ENCODE data around the gene TFIP11.

Gene TFIP11

GRCh38 chr22:26463688-26464087, 48.6 kb downstream of the TFIP11 start:
- Histone ChIP-seq H2AFZ (ENCODE audit: low read depth, low read length) (no peak overlapping the region), H3K4me3 (ENCODE audit: low read length) (no peak overlapping the region), H3K9ac (ENCODE audit: low read length) (no peak overlapping the region), H3K27ac (ENCODE audit: low read length) (no peak overlapping the region), H3K4me2 (ENCODE audit: low read length) (no peak overlapping the region), H3K9me3 (ENCODE audit: insufficient read depth, low read length) (no peaks in the 10 kb centered on the region), H4K20me1 (ENCODE audit: insufficient read depth, low read length) (peaks cover 8% of the 10 kb centered on the region; the same call in 1 of the 2 replicates), H3K27me3 (ENCODE audit: low read depth, low read length) (no peaks in the 10 kb centered on the region), H3K36me3 (replicated peaks; ENCODE audit: low read depth, low read length) (peaks cover 53% of the 10 kb centered on the region), H3K79me2 (ENCODE audit: low read length) (no peaks in the 10 kb centered on the region), H3K4me1 (ENCODE audit: low read length) (peaks cover 9% of the 10 kb centered on the region)
- TF ChIP-seq EZH2phosphoT487 (IDR thresholded peaks at IDR 0.05; ENCODE audit: low read depth) = no peak
- TF ChIP-seq, protein P1, sequence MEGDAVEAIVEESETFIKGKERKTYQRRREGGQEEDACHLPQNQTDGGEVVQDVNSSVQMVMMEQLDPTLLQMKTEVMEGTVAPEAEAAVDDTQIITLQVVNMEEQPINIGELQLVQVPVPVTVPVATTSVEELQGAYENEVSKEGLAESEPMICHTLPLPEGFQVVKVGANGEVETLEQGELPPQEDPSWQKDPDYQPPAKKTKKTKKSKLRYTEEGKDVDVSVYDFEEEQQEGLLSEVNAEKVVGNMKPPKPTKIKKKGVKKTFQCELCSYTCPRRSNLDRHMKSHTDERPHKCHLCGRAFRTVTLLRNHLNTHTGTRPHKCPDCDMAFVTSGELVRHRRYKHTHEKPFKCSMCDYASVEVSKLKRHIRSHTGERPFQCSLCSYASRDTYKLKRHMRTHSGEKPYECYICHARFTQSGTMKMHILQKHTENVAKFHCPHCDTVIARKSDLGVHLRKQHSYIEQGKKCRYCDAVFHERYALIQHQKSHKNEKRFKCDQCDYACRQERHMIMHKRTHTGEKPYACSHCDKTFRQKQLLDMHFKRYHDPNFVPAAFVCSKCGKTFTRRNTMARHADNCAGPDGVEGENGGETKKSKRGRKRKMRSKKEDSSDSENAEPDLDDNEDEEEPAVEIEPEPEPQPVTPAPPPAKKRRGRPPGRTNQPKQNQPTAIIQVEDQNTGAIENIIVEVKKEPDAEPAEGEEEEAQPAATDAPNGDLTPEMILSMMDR (IDR thresholded peaks at IDR 0.05; ENCODE audit: low read depth, low read length) = no peak

GRCh38 chr22:26463101-26463661, 49.1 kb downstream of the TFIP11 start:
- Histone ChIP-seq H3K36me3 (replicated peaks; ENCODE audit: low read depth, low read length) (peaks cover 49% of the 10 kb centered on the region), H3K9me3 (ENCODE audit: insufficient read depth, low read length) (no peaks in the 10 kb centered on the region)
- TF ChIP-seq, protein P1 (IDR thresholded peaks at IDR 0.05; ENCODE audit: low read depth, low read length) = no peak
- no peak for TF ChIP-seq EZH2phosphoT487 (IDR thresholded peaks at IDR 0.05; ENCODE audit: low read depth)

GRCh38 chr22:26462641-26463040, 49.6 kb downstream of the TFIP11 start:
- TF ChIP-seq, protein P1 (IDR thresholded peaks at IDR 0.05; ENCODE audit: low read depth, low read length) = no peak
- TF ChIP-seq EZH2phosphoT487 (IDR thresholded peaks at IDR 0.05; ENCODE audit: low read depth) = no peak
- H4K20me1 ChIP-seq (ENCODE audit: insufficient read depth, low read length) = peaks cover 8% of the 10 kb centered on the region; the same call in 1 of the 2 replicates
- no peaks in the 10 kb centered on the region for H3K79me2 ChIP-seq (ENCODE audit: low read length)
- H3K27ac ChIP-seq (ENCODE audit: low read length) = no peak overlapping the region
- peaks cover 47% of the 10 kb centered on the region for H3K36me3 ChIP-seq (replicated peaks; ENCODE audit: low read depth, low read length)
- no peaks in the 10 kb centered on the region for H3K27me3 ChIP-seq (ENCODE audit: low read depth, low read length)
- H3K4me1 ChIP-seq (ENCODE audit: low read length) = peaks cover 9% of the 10 kb centered on the region
- H3K9ac ChIP-seq (ENCODE audit: low read length) = no peak overlapping the region
- no peak overlapping the region for H3K4me3 ChIP-seq (ENCODE audit: low read length)
- H2AFZ ChIP-seq (ENCODE audit: low read depth, low read length) = no peak overlapping the region
- H3K4me2 ChIP-seq (ENCODE audit: low read length) = no peak overlapping the region
- no peaks in the 10 kb centered on the region for H3K9me3 ChIP-seq (ENCODE audit: insufficient read depth, low read length)

More at GRCh38 chr22:26463101-26463661, 49.1 kb downstream of the TFIP11 start:
- Histone ChIP-seq H3K4me2 (ENCODE audit: low read length) (no peak overlapping the region), H3K27me3 (ENCODE audit: low read depth, low read length) (no peaks in the 10 kb centered on the region), H3K79me2 (ENCODE audit: low read length) (no peaks in the 10 kb centered on the region), H2AFZ (ENCODE audit: low read depth, low read length) (no peak overlapping the region), H3K9ac (ENCODE audit: low read length) (no peak overlapping the region), H3K4me3 (ENCODE audit: low read length) (no peak overlapping the region), H4K20me1 (ENCODE audit: insufficient read depth, low read length) (peaks cover 8% of the 10 kb centered on the region; the same call in 1 of the 2 replicates), H3K27ac (ENCODE audit: low read length) (no peak overlapping the region), H3K4me1 (ENCODE audit: low read length) (peaks cover 9% of the 10 kb centered on the region)

GRCh38 chr22:26462051-26462450, 50.2 kb downstream of the TFIP11 start:
- no peak overlapping the region for H3K4me3 ChIP-seq (ENCODE audit: low read length)
- no peaks in the 10 kb centered on the region for H3K9me3 ChIP-seq (ENCODE audit: insufficient read depth, low read length)
- peaks cover 50% of the 10 kb centered on the region for H3K36me3 ChIP-seq (replicated peaks; ENCODE audit: low read depth, low read length)
- H3K4me1 ChIP-seq (ENCODE audit: low read length) = peaks cover 6% of the 10 kb centered on the region
- no peaks in the 10 kb centered on the region for H3K79me2 ChIP-seq (ENCODE audit: low read length)
- no peaks in the 10 kb centered on the region for H3K27me3 ChIP-seq (ENCODE audit: low read depth, low read length)
- H2AFZ ChIP-seq (ENCODE audit: low read depth, low read length) = no peak overlapping the region
- no peak overlapping the region for H3K4me2 ChIP-seq (ENCODE audit: low read length)
- peaks cover 8% of the 10 kb centered on the region; the same call in 1 of the 2 replicates for H4K20me1 ChIP-seq (ENCODE audit: insufficient read depth, low read length)
- TF ChIP-seq, protein P1 (IDR thresholded peaks at IDR 0.05; ENCODE audit: low read depth, low read length) = no peak
- no peak for TF ChIP-seq EZH2phosphoT487 (IDR thresholded peaks at IDR 0.05; ENCODE audit: low read depth)
- H3K27ac ChIP-seq (ENCODE audit: low read length) = no peak overlapping the region
- no peak overlapping the region for H3K9ac ChIP-seq (ENCODE audit: low read length)

All from OCI-LY3 (cell line).